Psoas muscle (tissue), 8 donors: ENCODE data around the gene COL27A1. TPM values are rescaled to one million over a fixed set of nuclear protein-coding genes. Genes with fewer than 3 reads are reported as not detected.

Experiments used
- ATAC-seq, 4 donors: fragments of 200-7000 bp; cut with Tn5 transposase; one replicate each; pipeline ENCODE4 v1.9.1; 2020; ENCODE audit warnings: moderate library complexity in 3 of 4, mild to moderate bottlenecking in 2 of 4
- DNase-seq, 2 donors: peaks; one replicate each; pipeline ENCODE4 v3.0.0-alpha.2; 2020
- H3K27ac ChIP-seq: fragments of 200-600 bp; one replicate; pipeline ENCODE4 v1.8.0; 2022
- H3K27me3 ChIP-seq, 3 donors: fragments of 200-600 bp in 1 of 3; one replicate each; pipeline versions ENCODE4 v1.6.1 to v1.8.0; 2013 to 2022; ENCODE audit warnings: low read length in 2 of 3, mild to moderate bottlenecking in 2 of 3, moderate library complexity in 1 of 3; ENCODE audit not compliant: insufficient read depth in 3 of 3
- H3K36me3 ChIP-seq, 2 donors: fragments of 200-600 bp in 1 of 2; one replicate each; pipeline versions ENCODE4 v1.6.1 to v1.8.0; 2013 to 2022; ENCODE audit warnings: low read depth in 1 of 2, mild to moderate bottlenecking in 1 of 2, moderate library complexity in 1 of 2; ENCODE audit not compliant: insufficient read depth in 1 of 2
- H3K4me1 ChIP-seq: fragments of 200-600 bp; one replicate; pipeline ENCODE4 v1.8.0; 2022
- H3K4me3 ChIP-seq: fragments of 200-600 bp; one replicate; pipeline ENCODE4 v1.8.0; 2022; ENCODE audit warnings: mild to moderate bottlenecking
- H3K9me3 ChIP-seq: fragments of 200-600 bp; one replicate; pipeline ENCODE4 v1.8.0; 2022
- CTCF ChIP-seq: fragments of 200-600 bp; IDR thresholded peaks from one replicate; pipeline ENCODE4 v1.8.0; 2022; ENCODE audit warnings: antibody characterized with exemption
- WGBS, 3 donors: extraction: QIAGEN DNeasy Blood & Tissue Kit; methylation state at CpG; one replicate each; pipeline versions ENCODE4 v1.1.6 to v1.1.7; 2013; 5-methylcytosine and 5-hydroxymethylcytosine counted together
- intact Hi-C, 2 donors: fragments of 100-400 bp; cut with DNase I; formaldehyde crosslinking; loops; one replicate each; pipeline versions ENCODE4 v1.11.0 to v1.14.2; 2022
- polyA plus RNA-seq, 3 donors: library from polyadenylated mRNA; stranded (reverse); fragments of 200-250 nt; gene quantifications; one replicate each; pipeline ENCODE4 v1.2.3, GENCODE V29; 2013
- total RNA-seq, 4 donors: library from RNA; stranded (reverse); fragmentation: NEBNext Ultra II Directional in 2 of 4; extraction: Animal tissue kit (Norgen Biotek cat#: 25700) in 2 of 4; gene quantifications; one replicate each; pipeline versions ENCODE4 v1.2.1 to v1.2.4, GENCODE V29; 2021 to 2023
- donor health status: healthy with polysubstance abuse.
- donor health status: DM: no; HTN: no; CAD: no; lungs with moderate emphysema.
- donor health status: Bipolar disorder and iron deficiency.
- donor health status: healthy.
- donor health status: DM: yes; HTN: yes; CAD: no.
- donor health status: DM: no; HTN: no; CAD: no.
- donor health status: DM: no; HTN: no; CAD: no.
- donor health status: DM: yes; HTN: yes; CAD: no.

The COL27A1 gene
- total and polyA plus RNA-seq, 7 donors, result 1.1 to 8.5 (median 3.9) TPM

DNA sequence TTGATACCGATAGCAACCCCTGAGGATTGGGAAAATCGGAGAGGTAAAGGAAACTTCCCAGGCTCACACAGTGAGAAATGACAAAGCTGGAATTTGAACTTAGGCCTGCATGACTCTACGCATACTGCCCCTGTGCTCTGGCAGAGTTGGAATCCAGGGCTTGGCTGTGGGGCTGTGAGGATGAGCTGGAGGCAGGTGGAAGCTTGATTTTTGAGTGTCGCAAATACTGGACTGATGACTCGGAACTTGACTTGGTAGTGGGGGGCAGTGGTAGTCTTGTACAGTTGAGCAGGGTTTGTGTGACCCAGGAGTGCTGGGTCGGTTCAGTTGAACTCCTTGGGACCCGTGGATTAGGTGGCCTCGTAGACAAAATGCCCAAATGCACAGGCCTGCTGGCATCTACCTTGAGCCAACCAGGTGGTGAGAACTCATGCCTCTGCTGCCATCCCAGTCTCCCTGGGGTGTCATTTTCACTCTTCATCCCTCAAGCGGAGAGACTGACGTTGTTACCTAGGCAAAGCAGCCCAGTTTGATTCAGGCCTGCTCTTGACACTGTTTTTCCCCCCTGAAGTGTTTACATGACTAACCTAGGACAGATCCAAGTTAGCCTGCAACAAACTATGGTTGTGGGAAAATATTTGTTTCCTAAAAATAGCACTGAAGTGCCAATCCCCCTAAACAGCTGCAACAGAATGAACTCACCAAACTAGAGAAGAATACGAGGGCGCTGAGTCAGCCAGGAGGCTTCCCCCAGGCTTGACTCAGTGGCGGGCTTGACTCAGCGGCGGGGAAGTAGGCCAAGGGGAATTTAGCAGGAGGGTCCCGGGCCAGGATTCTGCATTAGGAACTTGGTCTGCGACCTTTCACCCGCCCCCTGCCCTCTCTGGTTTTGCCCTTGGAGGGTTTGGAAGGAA is 121.8 kb downstream of the COL27A1 start:
- DNase-seq (peak; percentile 47 to 67), ATAC-seq (peak; percentile 83 to 91 (median 85))
- TF ChIP-seq CTCF, result no peak
- Histone ChIP-seq H3K4me1 (peaks cover 24% of the 10 kb centered on the region), H3K27me3 (no peaks in the 10 kb centered on the region), H3K9me3 (no peaks in the 10 kb centered on the region), H3K36me3 (no peaks in the 10 kb centered on the region), H3K4me3 (no peak overlapping the region), H3K27ac (peak overlapping the region; percentile 60)
- WGBS, 3 donors, result 49 to 60% (median 60%) methylated on average over 18 of the region's 18 CpGs
- intact Hi-C loops, result no loop called here

- intact Hi-C loops, result no loop called here
- ATAC-seq (no peak), DNase-seq (peak in 1 of 2 donors; percentile 3)
- Histone ChIP-seq H3K27me3 (no peaks in the 10 kb centered on the region), H3K27ac (no peak overlapping the region), H3K4me3 (no peak overlapping the region), H3K9me3 (no peaks in the 10 kb centered on the region), H3K36me3 (no peaks in the 10 kb centered on the region), H3K4me1 (peaks cover 16% of the 10 kb centered on the region)
- TF ChIP-seq CTCF, result no peak
- WGBS, 3 donors, result 83 to 89% (median 83%) methylated on average over 3 of the region's 3 CpGs
Measured at GRCh38 chr9:114278356-114278755, 123.0 kb downstream of the COL27A1 start.

- intact Hi-C loops, result no loop called here
- WGBS, 3 donors, result 75 to 83% (median 80%) methylated on average over 14 of the region's 14 CpGs
- no peak for TF ChIP-seq CTCF
- Histone ChIP-seq H3K4me1 (peaks cover 14% of the 10 kb centered on the region), H3K27ac (no peak overlapping the region), H3K9me3 (no peaks in the 10 kb centered on the region), H3K36me3 (no peaks in the 10 kb centered on the region), H3K4me3 (no peak overlapping the region), H3K27me3 (no peaks in the 10 kb centered on the region)
- peak in 1 of 2 donors; percentile 45 for DNase-seq
- no peak for ATAC-seq
Measured at GRCh38 chr9:114278881-114279570, 123.7 kb downstream of the COL27A1 start.

DNA sequence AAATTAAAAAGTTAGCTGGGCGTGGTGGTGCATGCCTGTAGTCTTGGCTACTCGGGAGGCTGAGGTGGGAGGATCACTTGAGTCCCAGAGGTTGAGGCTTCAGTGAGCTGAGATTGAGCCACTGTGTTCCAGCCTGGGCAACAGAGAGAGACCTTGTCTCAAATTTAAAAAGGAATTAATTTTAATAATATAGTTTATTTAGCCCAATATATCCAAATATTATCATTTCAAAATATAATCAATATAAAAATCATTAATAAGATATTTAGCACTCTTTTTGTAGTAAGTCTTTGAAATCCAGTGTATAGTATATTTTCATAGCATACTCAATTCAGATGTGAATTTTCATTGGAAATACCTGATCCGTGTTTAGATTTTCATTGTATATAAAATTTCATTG is 124.4 kb downstream of the COL27A1 start:
- Histone ChIP-seq H3K27ac (no peak overlapping the region), H3K4me1 (peaks cover 14% of the 10 kb centered on the region), H3K9me3 (no peaks in the 10 kb centered on the region), H3K36me3 (peaks cover 0 to 4% of the 10 kb centered on the region in 2 donors), H3K4me3 (no peak overlapping the region), H3K27me3 (no peaks in the 10 kb centered on the region)
- no peak for TF ChIP-seq CTCF
- no peak for DNase-seq
- intact Hi-C loops, result no loop called here
- 93 to 97% (median 97%) methylated on average over 3 of the region's 3 CpGs for WGBS, 3 donors
- no peak for ATAC-seq
